Panc1 (cell line): Measurements from ENCODE around the gene CNTROB. TPM values are rescaled to one million over a fixed set of nuclear protein-coding genes. Genes with fewer than 3 reads are reported as not detected.
A peak's percentile ranks its signal among the peaks of the same experiment; 100 is the strongest.

Source experiments
- ATAC-seq: fragments of 200-7000 bp; cut with Tn5 transposase; 2 replicates; pipeline ENCODE4 v1.9.1; 2020; ENCODE audit warnings: mild to moderate bottlenecking, moderate library complexity
- BruUV-seq: library from RNA; stranded (reverse); fragments of 400-500 nt; replicated peaks from 2 replicates; lab custom pipeline; 2021; lab: Mats Ljungman, UMichigan
- CTCF ChIA-PET: fragments of 300-600 bp; sonication (Branson Sonifier 250); formaldehyde crosslinking; loops from one replicate; lab custom pipeline; 2022; ENCODE audit warnings: antibody characterized with exemption; lab: Charles Lee
- POLR2A ChIA-PET: fragments of 300-600 bp; sonication (Branson Sonifier 250); formaldehyde crosslinking; loops from one replicate; lab custom pipeline; 2022; ENCODE audit warnings: antibody characterized with exemption; lab: Charles Lee
- DNase-seq: peaks from one replicate; pipeline ENCODE4 v3.0.0-alpha.2; 2010; ENCODE audit warnings: low read depth, low spot score
- H3K27ac ChIP-seq: 2 replicates; pipeline ENCODE4 v1.5.1; 2011; ENCODE audit warnings: mild to moderate bottlenecking, low read length, inconsistent platforms
- H3K27me3 ChIP-seq: fragments of 200-500 bp; sonication (Bioruptor generic); 2 replicates; pipeline ENCODE4 v1.6.0; 2014; ENCODE audit warnings: low read length, inconsistent platforms; ENCODE audit not compliant: control insufficient read depth, insufficient read depth
- H3K36me3 ChIP-seq: fragments of 200-500 bp; sonication (Bioruptor generic); 2 replicates; pipeline ENCODE4 v1.5.1; 2014; ENCODE audit warnings: inconsistent platforms, mild to moderate bottlenecking, low read length, moderate library complexity; ENCODE audit not compliant: control insufficient read depth, insufficient read depth
- H3K4me1 ChIP-seq: 2 replicates; pipeline ENCODE4 v1.5.1; 2011; ENCODE audit warnings: inconsistent platforms, mild to moderate bottlenecking, low read length, moderate library complexity; ENCODE audit not compliant: control insufficient read depth, insufficient read depth
- H3K4me3 ChIP-seq, 2 experiments: 2 replicates each; pipeline ENCODE4 v1.5.1; 2011 to 2012; ENCODE audit warnings: low read depth in 2 of 2, low read length in 2 of 2, mild to moderate bottlenecking in 2 of 2, inconsistent platforms in 1 of 2, moderate library complexity in 1 of 2
- H3K9me3 ChIP-seq: fragments of 200-500 bp; sonication (Bioruptor generic); 2 replicates; pipeline ENCODE4 v1.5.1; 2014; ENCODE audit warnings: low read depth, mild to moderate bottlenecking, inconsistent platforms, low read length, moderate library complexity; ENCODE audit not compliant: control insufficient read depth, insufficient read depth
- POLR2AphosphoS5 ChIP-seq: IDR thresholded peaks from 2 replicates; pipeline ENCODE4 v1.6.1; 2012; ENCODE audit warnings: mild to moderate bottlenecking, low read depth, low read length, moderate library complexity
- SIN3A ChIP-seq: IDR thresholded peaks from 2 replicates; pipeline ENCODE4 v1.6.1; 2012; ENCODE audit warnings: low read depth, mild to moderate bottlenecking, low read length, moderate library complexity, borderline replicate concordance; ENCODE audit not compliant: insufficient read depth
- TCF7L2 ChIP-seq: IDR thresholded peaks from 2 replicates; pipeline ENCODE4 v1.6.1; 2011; ENCODE audit warnings: mild to moderate bottlenecking, low read depth, low read length, inconsistent platforms
- in situ Hi-C: cut with HindIII; loops from 2 replicates; pipeline ENCODE4 v1.10.0; 2016; ENCODE audit warnings: low sequenced_read_pairs, low pct_unique_long_range_greater_than_20kb
- intact Hi-C: fragments of 100-400 bp; cut with micrococcal nuclease; formaldehyde crosslinking; loops from one replicate; pipeline ENCODE4 v1.10.0; 2022; ENCODE audit not compliant: unreplicated experiment
- total RNA-seq: library from RNA; stranded (reverse); gene quantifications from one replicate; pipeline ENCODE4 v1.2.1, GENCODE V29; 2021; ENCODE audit not compliant: unreplicated experiment
- TF ChIP-seq, protein P1 (sequence below): fragments of 450-650 bp; IDR thresholded peaks from 2 replicates; pipeline ENCODE4 v1.5.1; 2017; ENCODE audit warnings: mild to moderate bottlenecking
- TF ChIP-seq, protein P2 (sequence below), 2 experiments: IDR thresholded peaks; 2 replicates each; pipeline ENCODE4 v1.6.1; 2011 to 2012; ENCODE audit warnings: low read depth in 2 of 2, control low read depth in 1 of 2, low read length in 1 of 2, mild to moderate bottlenecking in 1 of 2, moderate library complexity in 1 of 2; ENCODE audit not compliant: insufficient read depth in 1 of 2

The CNTROB gene
- total RNA-seq, 1 experiment from 2014 or later = 60.5 TPM

DNA sequence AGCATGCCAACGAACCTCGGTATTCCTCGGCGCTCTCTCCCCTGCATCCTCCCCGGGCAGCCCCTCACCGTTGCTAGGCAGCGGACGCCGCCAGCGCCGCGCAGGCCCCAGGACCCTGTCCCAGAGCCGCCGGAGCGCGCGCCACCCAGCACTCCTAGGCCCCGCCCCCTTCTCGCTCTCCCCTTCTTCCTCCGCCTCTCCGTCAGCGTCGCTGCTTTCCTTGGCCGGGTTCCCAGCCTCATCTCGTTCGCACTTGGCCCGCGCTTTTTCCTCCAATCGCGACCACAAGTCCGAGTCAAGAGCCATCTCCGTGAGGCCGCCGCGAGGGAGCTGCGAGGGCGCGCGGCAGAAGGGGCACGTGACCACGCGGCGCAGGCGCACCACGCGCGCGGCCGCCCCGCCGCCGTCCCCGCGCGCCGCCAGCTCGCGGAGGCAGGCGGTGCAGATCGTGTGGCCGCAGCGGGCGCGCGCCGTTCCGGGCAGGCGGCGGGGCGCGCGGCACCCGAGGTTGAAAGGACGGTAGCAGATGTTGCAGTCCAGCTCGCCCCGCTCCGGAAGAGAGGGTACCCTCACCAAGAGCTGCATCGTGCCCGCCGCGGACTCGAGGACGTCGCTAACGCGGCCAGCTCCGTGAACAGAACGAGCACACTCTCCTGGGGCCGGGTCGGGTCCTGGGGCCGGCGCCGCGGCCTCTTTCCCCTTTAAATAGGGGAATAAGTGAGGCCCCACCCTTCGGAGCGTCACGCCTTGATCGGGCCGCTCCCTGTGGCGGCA, 16.2 kb upstream of the CNTROB start, which contains the start of gene RNF227:
RNF227 (minus strand) TSS at position 679 of the 774 bp plus-strand sequence; CDS start at position 585, 94 bp downstream.
- peaks cover 10% of the 10 kb centered on the region for H3K4me1 ChIP-seq
- intact Hi-C loops = no loop called here
- no TSS peak for BruUV-seq
- peak within 1 kb of the TSS; percentile 86 for H3K27ac ChIP-seq
- peaks cover 3% of the 10 kb centered on the region for H3K36me3 ChIP-seq
- peak; percentile 88 for ATAC-seq
- H3K27me3 ChIP-seq = no peaks in the 10 kb centered on the region
- in situ Hi-C loops = no loop called here
- DNase-seq = peak; percentile 77
- no peaks in the 10 kb centered on the region for H3K9me3 ChIP-seq
- POLR2A ChIA-PET = interaction anchor here (0.7 kb wide), 1 partner anchor 16 kb away, joined by 3 read pairs; the partner anchor contains the start of genes CNTROB and TRAPPC1
- CTCF ChIA-PET = interaction anchor here (0.7 kb wide), 1 partner anchor 1021 kb away, joined by 3 read pairs; no protein-coding TSS in a partner anchor
- TF ChIP-seq, protein P1, sequence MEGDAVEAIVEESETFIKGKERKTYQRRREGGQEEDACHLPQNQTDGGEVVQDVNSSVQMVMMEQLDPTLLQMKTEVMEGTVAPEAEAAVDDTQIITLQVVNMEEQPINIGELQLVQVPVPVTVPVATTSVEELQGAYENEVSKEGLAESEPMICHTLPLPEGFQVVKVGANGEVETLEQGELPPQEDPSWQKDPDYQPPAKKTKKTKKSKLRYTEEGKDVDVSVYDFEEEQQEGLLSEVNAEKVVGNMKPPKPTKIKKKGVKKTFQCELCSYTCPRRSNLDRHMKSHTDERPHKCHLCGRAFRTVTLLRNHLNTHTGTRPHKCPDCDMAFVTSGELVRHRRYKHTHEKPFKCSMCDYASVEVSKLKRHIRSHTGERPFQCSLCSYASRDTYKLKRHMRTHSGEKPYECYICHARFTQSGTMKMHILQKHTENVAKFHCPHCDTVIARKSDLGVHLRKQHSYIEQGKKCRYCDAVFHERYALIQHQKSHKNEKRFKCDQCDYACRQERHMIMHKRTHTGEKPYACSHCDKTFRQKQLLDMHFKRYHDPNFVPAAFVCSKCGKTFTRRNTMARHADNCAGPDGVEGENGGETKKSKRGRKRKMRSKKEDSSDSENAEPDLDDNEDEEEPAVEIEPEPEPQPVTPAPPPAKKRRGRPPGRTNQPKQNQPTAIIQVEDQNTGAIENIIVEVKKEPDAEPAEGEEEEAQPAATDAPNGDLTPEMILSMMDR = no peak
- TF ChIP-seq SIN3A (peak; percentile 72; the same call in 1 of the 2 replicates), TCF7L2 (0 out of 2 replicates have a peak, but pooled peaks have one; percentile 6), POLR2AphosphoS5 (peak; percentile 38)
- TF ChIP-seq, protein P2, sequence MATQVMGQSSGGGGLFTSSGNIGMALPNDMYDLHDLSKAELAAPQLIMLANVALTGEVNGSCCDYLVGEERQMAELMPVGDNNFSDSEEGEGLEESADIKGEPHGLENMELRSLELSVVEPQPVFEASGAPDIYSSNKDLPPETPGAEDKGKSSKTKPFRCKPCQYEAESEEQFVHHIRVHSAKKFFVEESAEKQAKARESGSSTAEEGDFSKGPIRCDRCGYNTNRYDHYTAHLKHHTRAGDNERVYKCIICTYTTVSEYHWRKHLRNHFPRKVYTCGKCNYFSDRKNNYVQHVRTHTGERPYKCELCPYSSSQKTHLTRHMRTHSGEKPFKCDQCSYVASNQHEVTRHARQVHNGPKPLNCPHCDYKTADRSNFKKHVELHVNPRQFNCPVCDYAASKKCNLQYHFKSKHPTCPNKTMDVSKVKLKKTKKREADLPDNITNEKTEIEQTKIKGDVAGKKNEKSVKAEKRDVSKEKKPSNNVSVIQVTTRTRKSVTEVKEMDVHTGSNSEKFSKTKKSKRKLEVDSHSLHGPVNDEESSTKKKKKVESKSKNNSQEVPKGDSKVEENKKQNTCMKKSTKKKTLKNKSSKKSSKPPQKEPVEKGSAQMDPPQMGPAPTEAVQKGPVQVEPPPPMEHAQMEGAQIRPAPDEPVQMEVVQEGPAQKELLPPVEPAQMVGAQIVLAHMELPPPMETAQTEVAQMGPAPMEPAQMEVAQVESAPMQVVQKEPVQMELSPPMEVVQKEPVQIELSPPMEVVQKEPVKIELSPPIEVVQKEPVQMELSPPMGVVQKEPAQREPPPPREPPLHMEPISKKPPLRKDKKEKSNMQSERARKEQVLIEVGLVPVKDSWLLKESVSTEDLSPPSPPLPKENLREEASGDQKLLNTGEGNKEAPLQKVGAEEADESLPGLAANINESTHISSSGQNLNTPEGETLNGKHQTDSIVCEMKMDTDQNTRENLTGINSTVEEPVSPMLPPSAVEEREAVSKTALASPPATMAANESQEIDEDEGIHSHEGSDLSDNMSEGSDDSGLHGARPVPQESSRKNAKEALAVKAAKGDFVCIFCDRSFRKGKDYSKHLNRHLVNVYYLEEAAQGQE (IDR thresholded peaks at IDR 0.05; ENCODE audit: insufficient read depth in 1 of 2, low read depth in 2 of 2, low read length in 1 of 2) = 0 out of 4 replicates have a peak, but pooled peaks of 1 of the 2 experiments have one; percentile 19
- H3K4me3 ChIP-seq = peak within 1 kb of the TSS; percentile 59 to 87

DNA sequence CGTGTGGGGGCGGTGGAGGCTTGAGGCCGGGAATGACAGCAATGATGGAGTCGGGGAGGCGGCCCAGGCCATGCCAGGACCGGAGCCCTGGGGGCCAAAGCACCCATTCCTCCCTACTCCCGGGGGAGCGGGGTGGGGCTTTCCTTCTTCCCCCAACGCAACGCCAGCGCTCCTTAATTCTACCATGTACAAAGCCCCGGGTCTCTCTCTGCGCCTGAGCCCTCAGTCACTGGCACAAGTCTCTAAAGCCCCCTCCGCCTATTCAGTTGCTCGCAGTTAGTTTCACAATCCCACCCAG, 15.7 kb upstream of the CNTROB start:
- Histone ChIP-seq H3K4me3 (peak overlapping the region; percentile 54 to 59), H3K36me3 (peaks cover 3% of the 10 kb centered on the region), H3K4me1 (peaks cover 10% of the 10 kb centered on the region), H3K27me3 (no peaks in the 10 kb centered on the region), H3K27ac (peak overlapping the region; percentile 80), H3K9me3 (no peaks in the 10 kb centered on the region)
- ATAC-seq = no peak
- ChIA-PET CTCF (interaction anchor here (0.5 kb wide), 1 partner anchor 96 kb away, joined by 9 read pairs; no protein-coding TSS in a partner anchor), POLR2A (interaction anchor here (0.7 kb wide), 1 partner anchor 16 kb away, joined by 3 read pairs; the partner anchor contains the start of genes CNTROB and TRAPPC1)
- TF ChIP-seq POLR2AphosphoS5 (no peak), TCF7L2 (peak; percentile 78), SIN3A (no peak)
- TF ChIP-seq, protein P1 = no peak
- TF ChIP-seq, protein P2 (IDR thresholded peaks at IDR 0.05; ENCODE audit: insufficient read depth in 1 of 2, low read depth in 2 of 2, low read length in 1 of 2) = no peak
- in situ Hi-C loops (no loop called here), intact Hi-C loops (no loop called here)
- no peak for DNase-seq
- no TSS peak for BruUV-seq
